BE2C (cell line): Measurements from ENCODE around the gene MZF1.

Experiments
- DNase-seq: peaks from one replicate; pipeline ENCODE4 v3.0.0-alpha.2; 2020
- H3K27me3 ChIP-seq: fragments of 250-450 bp; sonication (Bioruptor Pico); 2 replicates; pipeline ENCODE4 v1.5.1; 2020; ENCODE audit warnings: mild to moderate bottlenecking
- H3K36me3 ChIP-seq: fragments of 250-450 bp; sonication (Bioruptor Pico); 2 replicates; pipeline ENCODE4 v1.5.1; 2020; ENCODE audit warnings: mild to moderate bottlenecking
- H3K4me1 ChIP-seq: fragments of 250-450 bp; sonication (Bioruptor Pico); 2 replicates; pipeline ENCODE4 v1.5.1; 2020
- H3K4me3 ChIP-seq: 2 replicates; pipeline ENCODE4 v1.5.1; 2011; ENCODE audit warnings: low read depth, low read length
- H3K9me3 ChIP-seq: fragments of 250-450 bp; sonication (Bioruptor Pico); 2 replicates; pipeline ENCODE4 v1.5.1; 2020
- TF ChIP-seq, protein P1 (sequence below): IDR thresholded peaks from 2 replicates; pipeline ENCODE4 v1.5.1; 2012; ENCODE audit warnings: mild to moderate bottlenecking, low read depth, low read length

Gene MZF1

DNA sequence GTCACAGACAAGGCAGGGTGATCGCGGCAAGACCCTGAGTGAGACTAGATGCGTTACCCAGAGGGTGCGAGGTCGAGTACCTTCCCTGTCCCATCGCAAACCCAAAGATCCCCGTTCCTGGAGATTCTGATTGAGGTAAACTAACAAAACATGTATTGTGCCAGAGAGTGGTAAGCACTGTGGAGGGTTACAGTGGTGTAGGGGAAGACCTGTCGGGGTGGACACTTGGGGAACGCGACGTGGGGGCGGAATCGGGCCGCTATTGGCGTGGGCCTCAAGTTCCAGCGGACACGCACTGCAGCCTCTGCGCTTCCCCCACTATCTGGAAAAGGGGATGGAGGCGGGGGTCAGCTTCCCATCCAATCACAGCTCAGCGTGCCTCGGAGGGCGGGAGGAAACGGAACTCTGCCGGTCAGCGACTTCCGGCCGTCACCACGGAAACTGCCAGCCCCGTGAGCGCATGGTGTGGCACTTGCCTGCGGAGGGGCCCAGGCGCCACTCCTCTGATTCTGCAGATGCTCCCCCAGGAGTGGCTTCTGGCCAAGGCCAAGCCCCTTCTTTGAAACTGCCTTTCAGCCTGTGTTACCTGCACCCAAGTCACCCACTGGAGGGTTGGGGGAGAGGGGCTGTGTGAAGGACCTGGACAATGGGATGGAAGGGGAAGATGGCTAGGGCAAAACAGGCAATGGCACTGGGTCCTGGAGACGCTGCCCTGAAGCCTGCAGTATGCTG lies 13.7 kb downstream of the MZF1 start:
- peak overlapping the region; percentile 82 for H3K4me3 ChIP-seq
- peaks cover 4% of the 10 kb centered on the region; the same call in 1 of the 2 replicates for H3K27me3 ChIP-seq
- TF ChIP-seq, protein P1, sequence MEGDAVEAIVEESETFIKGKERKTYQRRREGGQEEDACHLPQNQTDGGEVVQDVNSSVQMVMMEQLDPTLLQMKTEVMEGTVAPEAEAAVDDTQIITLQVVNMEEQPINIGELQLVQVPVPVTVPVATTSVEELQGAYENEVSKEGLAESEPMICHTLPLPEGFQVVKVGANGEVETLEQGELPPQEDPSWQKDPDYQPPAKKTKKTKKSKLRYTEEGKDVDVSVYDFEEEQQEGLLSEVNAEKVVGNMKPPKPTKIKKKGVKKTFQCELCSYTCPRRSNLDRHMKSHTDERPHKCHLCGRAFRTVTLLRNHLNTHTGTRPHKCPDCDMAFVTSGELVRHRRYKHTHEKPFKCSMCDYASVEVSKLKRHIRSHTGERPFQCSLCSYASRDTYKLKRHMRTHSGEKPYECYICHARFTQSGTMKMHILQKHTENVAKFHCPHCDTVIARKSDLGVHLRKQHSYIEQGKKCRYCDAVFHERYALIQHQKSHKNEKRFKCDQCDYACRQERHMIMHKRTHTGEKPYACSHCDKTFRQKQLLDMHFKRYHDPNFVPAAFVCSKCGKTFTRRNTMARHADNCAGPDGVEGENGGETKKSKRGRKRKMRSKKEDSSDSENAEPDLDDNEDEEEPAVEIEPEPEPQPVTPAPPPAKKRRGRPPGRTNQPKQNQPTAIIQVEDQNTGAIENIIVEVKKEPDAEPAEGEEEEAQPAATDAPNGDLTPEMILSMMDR, result no peak
- no peaks in the 10 kb centered on the region for H3K9me3 ChIP-seq
- peaks cover 15% of the 10 kb centered on the region for H3K36me3 ChIP-seq
- DNase-seq, result peak; percentile 95
- H3K4me1 ChIP-seq, result peaks cover 9% of the 10 kb centered on the region

DNA sequence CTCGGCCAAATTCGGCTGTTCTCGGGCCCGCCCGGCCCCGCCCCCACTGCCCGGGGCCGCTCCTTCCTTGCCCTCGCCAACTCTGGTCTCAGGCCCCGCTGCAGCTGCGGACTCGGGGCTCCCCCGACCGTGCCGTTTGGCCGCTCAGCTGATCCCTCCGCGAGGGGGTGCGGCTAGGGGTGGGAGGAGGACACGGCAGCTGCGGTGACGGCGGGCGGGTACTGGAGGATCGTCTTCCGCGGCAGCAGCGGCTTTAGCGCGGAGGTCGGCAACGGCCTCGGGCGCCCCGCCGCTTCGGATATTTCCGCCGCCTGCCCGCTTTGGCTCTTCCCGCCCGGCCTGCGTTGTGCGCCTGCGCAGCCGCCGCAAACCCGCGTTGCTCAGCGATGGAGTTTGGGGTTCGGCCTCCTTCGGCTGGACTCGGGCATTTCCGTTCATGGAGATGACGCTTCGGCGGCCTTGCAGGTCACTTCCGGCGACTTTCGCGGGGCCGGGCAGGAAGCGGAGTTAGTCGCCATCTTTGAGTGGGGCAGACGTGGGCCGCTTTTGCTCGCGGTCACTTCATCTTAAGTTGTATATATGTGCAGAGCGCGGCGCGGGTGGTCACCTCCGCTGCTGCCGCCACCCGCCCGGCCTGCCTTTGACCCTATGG lies 14.4 kb downstream of the MZF1 start:
- peaks cover 11% of the 10 kb centered on the region for H3K4me1 ChIP-seq
- peak; percentile 100 for DNase-seq
- H3K4me3 ChIP-seq, result peak overlapping the region; percentile 82
- TF ChIP-seq, protein P1, result no peak
- peaks cover 15% of the 10 kb centered on the region for H3K36me3 ChIP-seq
- H3K9me3 ChIP-seq, result no peaks in the 10 kb centered on the region
- H3K27me3 ChIP-seq, result peaks cover 4% of the 10 kb centered on the region; the same call in 1 of the 2 replicates

DNA sequence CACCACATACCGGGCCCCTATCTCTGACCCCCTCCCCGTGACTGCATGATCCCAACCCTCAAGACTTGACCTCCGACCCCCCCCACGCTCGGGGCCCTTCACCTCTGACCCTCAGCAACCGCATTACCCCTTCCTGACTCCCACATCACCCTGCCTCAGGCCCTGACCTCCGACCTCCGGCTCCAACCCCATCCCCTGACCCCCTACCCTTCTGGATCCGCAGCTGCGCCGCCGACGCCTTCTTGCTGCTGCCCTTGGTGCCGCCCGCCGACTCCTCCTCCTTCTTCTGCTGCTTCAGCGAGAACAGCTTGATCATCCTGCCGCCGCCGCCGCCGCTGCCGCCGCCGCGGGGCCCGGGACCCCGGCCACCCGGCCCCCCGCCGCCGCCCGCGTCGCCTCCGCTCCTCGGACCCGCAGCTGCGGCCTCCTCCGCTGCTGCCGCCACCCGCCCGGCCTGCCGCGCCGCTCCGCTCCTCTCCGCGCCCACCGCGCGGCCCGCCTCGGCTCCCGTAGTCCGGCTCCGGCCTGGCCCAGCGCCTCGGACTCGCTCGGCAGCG lies 15.0 kb downstream of the MZF1 start, which contains the start of gene UBE2M:
TSS of gene UBE2M (minus strand) at position 546 of the 557 bp plus-strand sequence. CDS start at position 316, 230 bp downstream.
- Histone ChIP-seq H3K4me1 (peaks cover 8% of the 10 kb centered on the region), H3K9me3 (no peaks in the 10 kb centered on the region), H3K27me3 (peaks cover 4% of the 10 kb centered on the region; the same call in 1 of the 2 replicates), H3K4me3 (peak within 1 kb of the TSS; percentile 99), H3K36me3 (peaks cover 17% of the 10 kb centered on the region)
- TF ChIP-seq, protein P1, result no peak
- peak; percentile 92 for DNase-seq

DNA sequence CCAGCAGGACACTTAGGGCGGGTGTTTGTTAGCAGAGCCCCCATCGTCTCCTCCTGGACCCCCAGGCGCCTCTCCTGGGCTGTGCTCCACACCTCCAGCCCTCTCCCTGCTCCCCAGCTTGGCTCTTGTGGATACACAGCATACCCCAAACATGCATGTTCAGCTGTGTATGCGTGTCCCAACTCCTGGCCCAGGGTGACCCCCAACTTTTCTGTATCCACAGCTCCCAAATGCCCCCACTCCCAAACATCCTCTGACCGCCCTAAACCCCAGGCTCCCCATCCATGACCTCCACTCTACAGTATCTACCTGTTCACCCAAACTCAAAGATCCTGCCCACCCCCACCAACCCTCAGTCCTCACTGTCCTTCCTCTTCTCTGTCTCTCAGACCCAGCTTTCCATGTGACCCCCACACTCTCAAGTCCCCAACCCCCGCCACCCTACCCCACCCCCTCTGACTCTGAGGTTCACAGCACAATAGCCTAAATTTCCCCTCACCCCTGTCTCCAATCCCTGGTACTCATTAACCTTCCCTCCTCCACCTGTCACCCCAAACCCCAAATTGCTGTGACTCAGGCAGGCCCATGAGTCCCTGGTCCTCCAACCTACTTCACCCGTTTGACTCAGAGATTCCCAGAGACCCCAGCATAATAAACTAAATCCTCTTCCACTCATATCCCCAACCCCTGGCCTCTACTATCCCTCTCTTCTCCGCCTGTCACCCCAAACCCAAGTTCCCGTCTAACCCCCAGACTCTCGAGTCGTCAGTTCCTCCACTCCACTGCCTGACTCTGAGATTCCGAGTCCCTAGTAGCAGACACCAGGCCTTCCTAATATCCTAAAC lies 15.7 kb downstream of the MZF1 start:
- Histone ChIP-seq H3K9me3 (no peaks in the 10 kb centered on the region), H3K4me1 (peaks cover 8% of the 10 kb centered on the region), H3K4me3 (peak overlapping the region; percentile 99), H3K27me3 (peaks cover 1% of the 10 kb centered on the region; the same call in 1 of the 2 replicates), H3K36me3 (peaks cover 18% of the 10 kb centered on the region)
- no peak for DNase-seq
- TF ChIP-seq, protein P1, result no peak

DNA sequence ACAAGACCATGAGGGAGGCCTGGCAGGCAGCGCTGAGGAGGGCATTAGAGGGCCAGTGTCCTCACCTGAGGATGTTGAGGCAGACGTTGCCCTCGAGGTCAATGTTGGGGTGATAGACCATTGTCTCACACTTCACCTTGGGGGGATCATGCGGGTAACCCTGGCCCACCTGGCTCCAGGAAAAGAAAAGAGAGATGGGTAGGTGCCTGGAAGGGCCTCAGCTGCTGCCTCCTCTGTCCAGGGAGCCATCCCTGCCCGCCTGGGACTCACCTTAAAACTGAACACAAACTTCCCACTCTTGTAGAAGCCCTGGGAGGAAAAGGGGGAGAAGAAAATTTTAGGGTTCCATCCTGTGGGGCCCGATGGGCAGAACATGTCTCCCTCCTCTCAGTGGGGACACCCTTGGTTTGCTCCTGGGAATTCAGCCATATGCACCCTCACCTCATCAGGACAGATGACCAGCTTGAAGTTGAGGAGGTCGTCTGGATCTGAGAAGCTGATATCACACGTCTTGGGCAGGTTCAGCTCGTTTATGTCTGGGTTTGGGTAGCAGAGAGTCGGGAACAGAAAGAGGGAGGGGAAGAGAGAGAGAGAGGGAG lies 16.4 kb downstream of the MZF1 start:
- no peaks in the 10 kb centered on the region for H3K27me3 ChIP-seq
- DNase-seq, result no peak
- H3K9me3 ChIP-seq, result no peaks in the 10 kb centered on the region
- peaks cover 25% of the 10 kb centered on the region for H3K36me3 ChIP-seq
- peaks cover 8% of the 10 kb centered on the region for H3K4me1 ChIP-seq
- peak overlapping the region; percentile 99 for H3K4me3 ChIP-seq
- TF ChIP-seq, protein P1, result no peak
